ENCODE measurements around the gene MB21D2.

The MB21D2 gene

DNA sequence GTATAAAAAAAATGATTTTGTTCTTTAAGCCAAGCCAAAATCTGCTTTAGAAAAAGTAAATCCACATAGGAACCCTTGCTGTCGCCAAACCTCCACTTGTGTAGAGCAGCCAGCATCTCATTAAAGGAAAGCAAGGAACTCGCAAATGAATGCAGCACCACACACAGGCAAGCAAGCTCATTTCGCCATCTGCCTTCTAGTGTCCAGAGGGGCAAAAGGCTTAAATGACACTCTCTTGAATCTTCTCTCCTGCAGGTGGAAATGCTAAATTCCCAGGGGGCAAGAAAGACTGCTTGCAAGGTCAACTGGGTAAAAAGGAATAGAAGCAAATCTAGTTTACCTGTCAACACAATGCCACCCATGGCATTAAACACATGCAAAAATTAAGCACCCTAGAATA lies 2.4 kb downstream of the MB21D2 start:
- H3K27ac ChIP-seq: no peak overlapping the region
- TF ChIP-seq, protein P1, sequence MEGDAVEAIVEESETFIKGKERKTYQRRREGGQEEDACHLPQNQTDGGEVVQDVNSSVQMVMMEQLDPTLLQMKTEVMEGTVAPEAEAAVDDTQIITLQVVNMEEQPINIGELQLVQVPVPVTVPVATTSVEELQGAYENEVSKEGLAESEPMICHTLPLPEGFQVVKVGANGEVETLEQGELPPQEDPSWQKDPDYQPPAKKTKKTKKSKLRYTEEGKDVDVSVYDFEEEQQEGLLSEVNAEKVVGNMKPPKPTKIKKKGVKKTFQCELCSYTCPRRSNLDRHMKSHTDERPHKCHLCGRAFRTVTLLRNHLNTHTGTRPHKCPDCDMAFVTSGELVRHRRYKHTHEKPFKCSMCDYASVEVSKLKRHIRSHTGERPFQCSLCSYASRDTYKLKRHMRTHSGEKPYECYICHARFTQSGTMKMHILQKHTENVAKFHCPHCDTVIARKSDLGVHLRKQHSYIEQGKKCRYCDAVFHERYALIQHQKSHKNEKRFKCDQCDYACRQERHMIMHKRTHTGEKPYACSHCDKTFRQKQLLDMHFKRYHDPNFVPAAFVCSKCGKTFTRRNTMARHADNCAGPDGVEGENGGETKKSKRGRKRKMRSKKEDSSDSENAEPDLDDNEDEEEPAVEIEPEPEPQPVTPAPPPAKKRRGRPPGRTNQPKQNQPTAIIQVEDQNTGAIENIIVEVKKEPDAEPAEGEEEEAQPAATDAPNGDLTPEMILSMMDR (conservative IDR thresholded peaks at IDR 0.05): no peak
- TF ChIP-seq ZFX (IDR thresholded peaks at IDR 0.05): no peak

DNA sequence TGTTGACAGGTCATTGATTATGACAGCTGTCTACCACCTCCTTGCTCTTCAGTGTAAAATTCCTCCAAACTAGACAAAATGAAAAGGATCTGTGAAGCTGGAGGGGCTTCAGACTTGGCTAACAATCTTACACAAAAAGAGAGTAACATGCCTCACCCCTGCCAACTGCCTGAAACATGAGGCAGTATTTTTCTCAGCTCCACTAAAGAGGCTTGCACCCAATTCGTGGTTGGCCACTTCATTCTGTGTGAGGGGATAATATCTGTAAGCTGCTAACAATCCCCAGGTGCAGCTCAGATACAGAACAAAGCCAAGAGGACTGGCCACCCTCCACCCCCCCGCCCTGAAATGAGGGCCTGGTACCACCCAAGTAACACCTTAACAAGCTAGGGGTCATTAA lies 2.8 kb downstream of the MB21D2 start:
- H3K27ac ChIP-seq: no peak overlapping the region
- TF ChIP-seq, protein P1 (conservative IDR thresholded peaks at IDR 0.05): no peak
- no peak for TF ChIP-seq ZFX (IDR thresholded peaks at IDR 0.05)

DNA sequence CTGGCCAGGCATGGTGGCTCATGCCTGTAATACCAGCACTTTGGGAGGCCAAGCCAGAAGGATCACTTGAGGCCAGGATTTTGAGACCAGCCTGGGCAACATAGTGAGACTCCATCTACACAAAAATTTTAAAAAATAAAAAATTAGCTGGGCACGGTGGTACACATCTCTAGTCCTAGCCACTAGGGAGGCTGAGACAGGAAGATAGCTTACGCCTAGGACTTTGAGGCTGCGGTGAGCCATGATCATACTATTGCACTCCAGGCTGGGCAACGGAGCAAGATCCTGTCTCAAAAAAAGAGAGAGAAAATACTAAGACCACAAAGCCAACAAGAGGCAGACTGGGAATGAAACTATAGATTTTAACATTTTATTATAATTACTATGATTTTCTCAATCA lies 4.1 kb downstream of the MB21D2 start:
- no peak for TF ChIP-seq ZFX (IDR thresholded peaks at IDR 0.05)
- TF ChIP-seq, protein P1 (conservative IDR thresholded peaks at IDR 0.05): no peak
- no peak overlapping the region for H3K27ac ChIP-seq

DNA sequence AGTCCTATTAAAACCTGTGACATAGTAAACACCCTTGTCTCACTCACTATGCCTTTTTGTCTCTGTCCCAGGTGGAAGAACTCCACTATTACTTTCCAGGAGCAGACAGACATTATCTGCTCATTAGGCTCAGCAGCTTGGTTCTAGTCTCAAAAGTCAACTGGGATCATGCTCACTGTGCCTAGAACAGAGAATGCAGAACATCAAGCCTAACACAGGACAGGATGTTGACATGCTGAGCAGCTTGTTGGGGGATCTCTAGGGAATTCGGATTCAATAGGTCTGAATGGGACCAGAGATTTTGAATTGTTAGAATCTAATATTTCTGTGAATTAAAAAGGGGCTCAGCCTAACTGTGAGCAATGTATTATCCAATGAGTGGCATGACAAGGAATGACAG lies 6.4 kb downstream of the MB21D2 start:
- no peak overlapping the region for H3K27ac ChIP-seq
- TF ChIP-seq, protein P1 (conservative IDR thresholded peaks at IDR 0.05): no peak
- TF ChIP-seq ZFX (IDR thresholded peaks at IDR 0.05): no peak

DNA sequence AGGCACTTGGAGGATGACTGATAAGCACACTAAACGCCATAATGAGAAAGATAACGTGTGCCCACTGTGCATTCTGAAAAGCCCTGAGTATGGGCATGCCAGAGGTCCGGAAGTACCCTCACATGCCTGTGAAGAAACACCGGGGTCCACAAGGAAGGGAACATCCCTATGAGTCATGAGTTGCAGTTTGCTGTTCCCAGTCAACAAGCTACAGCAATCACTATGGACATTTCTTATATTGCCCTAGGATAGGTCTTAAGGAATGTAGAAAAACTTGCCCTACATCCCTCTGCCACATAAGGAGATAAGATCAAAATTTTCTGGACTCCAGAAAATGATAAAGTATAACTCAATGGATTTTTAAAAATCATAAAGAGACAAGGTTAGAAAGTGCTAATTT lies 9.9 kb downstream of the MB21D2 start:
- no peak overlapping the region for H3K27ac ChIP-seq
- TF ChIP-seq ZFX (IDR thresholded peaks at IDR 0.05): no peak
- TF ChIP-seq, protein P1 (conservative IDR thresholded peaks at IDR 0.05): no peak

DNA sequence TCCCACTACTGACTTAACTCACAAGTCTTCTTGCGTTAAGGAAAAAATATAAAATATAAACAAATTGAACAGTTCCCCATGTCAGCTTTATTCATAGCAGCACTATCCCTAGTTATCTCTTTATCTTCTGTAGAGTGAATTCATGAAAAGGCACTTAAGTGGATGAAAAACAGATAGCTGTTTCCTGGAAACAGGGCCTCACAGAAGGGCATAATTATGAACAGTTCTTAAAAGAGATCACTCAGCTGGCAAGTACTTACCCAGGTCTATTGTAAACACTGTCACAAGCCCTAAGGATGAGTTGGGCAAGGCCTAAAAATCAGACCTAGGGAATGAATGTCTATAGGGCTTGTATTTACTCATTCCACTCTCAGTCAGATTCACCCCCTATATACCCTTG lies 10.7 kb downstream of the MB21D2 start:
- TF ChIP-seq, protein P1 (conservative IDR thresholded peaks at IDR 0.05): no peak
- no peak for TF ChIP-seq ZFX (IDR thresholded peaks at IDR 0.05)
- H3K27ac ChIP-seq: no peak overlapping the region

DNA sequence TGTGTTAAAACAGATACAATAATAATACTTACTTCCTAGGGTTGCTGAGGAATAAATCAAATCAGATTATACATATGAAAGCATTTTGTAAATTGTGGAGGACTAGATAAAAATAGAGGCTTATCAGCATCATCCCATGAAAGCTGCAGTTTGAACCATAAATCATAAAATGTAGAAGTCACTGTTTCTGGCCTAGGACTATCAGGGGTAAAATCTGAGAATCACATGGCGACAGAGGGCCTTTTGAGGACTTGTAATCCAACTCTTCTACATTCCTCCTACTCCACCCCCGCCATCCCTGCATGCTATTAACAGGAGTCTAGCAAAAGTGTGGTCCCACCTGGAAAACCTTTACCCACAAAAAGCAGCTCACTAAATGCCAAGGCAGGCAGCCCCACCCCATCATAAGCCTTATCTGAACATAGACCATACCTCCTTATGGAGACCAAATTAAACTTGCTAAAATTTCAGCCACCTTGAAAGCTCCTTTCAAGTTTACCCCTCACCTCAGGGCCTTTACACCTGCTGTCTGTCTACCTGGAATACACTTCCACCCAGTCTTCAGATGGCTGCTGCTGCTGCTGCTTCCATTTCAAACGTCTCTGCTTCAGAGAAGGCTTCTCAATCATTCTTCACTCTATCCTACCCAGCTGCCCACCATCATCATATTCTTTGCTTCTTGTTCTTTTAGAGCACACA lies 11.5 kb downstream of the MB21D2 start:
- H3K27ac ChIP-seq: no peak overlapping the region
- no peak for TF ChIP-seq ZFX (IDR thresholded peaks at IDR 0.05)

DNA sequence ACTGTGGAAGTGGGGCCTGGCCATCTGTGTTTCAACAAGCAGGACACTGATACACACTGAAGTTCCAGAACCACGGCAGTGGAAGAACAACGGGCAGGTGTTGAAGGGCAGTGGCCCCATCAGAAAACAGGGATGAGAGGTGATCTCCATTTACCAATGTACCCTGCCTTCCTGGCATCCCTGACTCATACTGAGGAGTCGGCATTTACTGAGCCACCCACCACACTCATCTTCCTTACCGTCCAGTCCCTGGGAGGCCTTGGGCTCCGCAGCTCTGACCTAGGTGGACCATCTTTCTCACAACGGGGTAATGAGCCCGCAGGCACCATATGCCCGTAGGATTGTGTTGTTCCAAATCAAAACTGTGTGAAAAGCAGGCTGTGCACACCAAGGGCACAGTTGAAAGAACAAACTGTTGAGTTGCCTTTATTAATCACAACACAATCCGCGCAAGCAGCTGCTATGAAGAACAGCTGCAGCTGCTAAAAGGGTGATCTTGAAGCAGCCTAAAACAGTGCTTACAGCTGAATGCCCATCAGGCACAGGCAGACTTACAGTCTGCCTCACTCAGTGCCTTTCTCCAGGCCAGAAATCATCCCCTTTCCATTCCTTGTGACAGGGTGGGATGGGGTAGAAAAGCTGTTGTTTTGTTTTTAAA lies 12.9 kb downstream of the MB21D2 start:
- TF ChIP-seq ZFX (IDR thresholded peaks at IDR 0.05): no peak
- TF ChIP-seq, protein P1 (conservative IDR thresholded peaks at IDR 0.05): no peak
- H3K27ac ChIP-seq: no peak overlapping the region

All from C4-2B (cell line).